Osteocyte (in vitro differentiated cells): ENCODE measurements around the gene NKAIN2. TPM values are rescaled to one million over a fixed set of nuclear protein-coding genes. Genes with fewer than 3 reads are reported as not detected.
A peak's percentile ranks its signal among the peaks of the same experiment; 100 is the strongest.

Experiments
- DNase-seq: peaks from one replicate; pipeline ENCODE4 v3.0.0; 2021; ENCODE audit warnings: mixed read lengths; ENCODE audit not compliant: unreplicated experiment; ENCODE audit errors: extremely low spot score
- H3K27ac Mint-ChIP-seq: one replicate; pipeline ENCODE4 v1.8.0; 2021; ENCODE audit warnings: mild to moderate bottlenecking, mixed read lengths; ENCODE audit not compliant: unreplicated experiment
- H3K27me3 Mint-ChIP-seq: one replicate; pipeline ENCODE4 v1.8.0; 2021; ENCODE audit warnings: mixed read lengths; ENCODE audit not compliant: unreplicated experiment
- H3K36me3 Mint-ChIP-seq: one replicate; pipeline ENCODE4 v1.8.0; 2021; ENCODE audit warnings: mixed read lengths; ENCODE audit not compliant: unreplicated experiment
- H3K4me1 Mint-ChIP-seq: one replicate; pipeline ENCODE4 v1.8.0; 2021; ENCODE audit warnings: mixed read lengths; ENCODE audit not compliant: unreplicated experiment
- H3K4me3 Mint-ChIP-seq: one replicate; pipeline ENCODE4 v1.8.0; 2021; ENCODE audit warnings: mild to moderate bottlenecking, moderate library complexity, mixed read lengths; ENCODE audit not compliant: unreplicated experiment
- H3K9me3 Mint-ChIP-seq: one replicate; pipeline ENCODE4 v1.8.0; 2021; ENCODE audit warnings: mixed read lengths; ENCODE audit not compliant: unreplicated experiment
- total RNA-seq: library from RNA; stranded (reverse); gene quantifications from 2 replicates; pipeline ENCODE4 v1.2.1, GENCODE V29; 2021
- TF ChIP-seq, protein P1 (sequence below): fragments of 200-600 bp; sonication (generic); IDR thresholded peaks from 2 replicates; pipeline ENCODE4 v1.5.0; 2021; ENCODE audit warnings: antibody characterized with exemption, mild to moderate bottlenecking, moderate library complexity

Gene NKAIN2
- total RNA-seq, 1 donor from 2014 or later, result 17.8 TPM

DNA sequence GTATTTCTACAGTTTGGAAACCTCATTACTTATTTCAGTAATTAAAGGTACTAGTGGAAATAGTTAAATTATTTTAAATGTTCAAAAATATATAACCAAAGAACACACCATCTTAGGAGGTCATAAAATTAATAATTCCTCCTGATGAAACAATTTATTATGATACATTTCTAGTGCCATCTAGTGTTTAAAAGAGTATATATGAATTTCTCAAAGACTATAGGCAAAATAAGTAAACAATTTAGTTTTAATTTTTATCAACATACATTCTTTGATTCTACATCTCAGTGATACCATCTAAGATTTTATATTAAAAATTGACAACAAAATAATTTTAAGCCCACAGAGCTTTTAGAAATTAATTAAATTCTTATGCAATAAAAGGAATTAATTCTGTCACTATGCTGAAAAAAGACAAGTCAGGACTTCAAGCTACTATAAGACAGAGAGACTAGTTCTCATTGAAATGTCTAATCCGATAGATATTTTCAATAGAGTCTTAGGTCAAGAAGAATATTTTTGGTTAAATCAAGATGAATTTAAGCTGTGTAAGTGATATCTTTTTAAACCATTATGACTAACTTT is 1050.8 kb downstream of the NKAIN2 start:
- Mint-ChIP-seq H3K27ac (no peak overlapping the region), H3K4me3 (no peak overlapping the region), H3K36me3 (no peaks in the 10 kb centered on the region), H3K27me3 (no peaks in the 10 kb centered on the region), H3K4me1 (no peaks in the 10 kb centered on the region), H3K9me3 (no peaks in the 10 kb centered on the region)
- DNase-seq, result no peak
- TF ChIP-seq, protein P1, sequence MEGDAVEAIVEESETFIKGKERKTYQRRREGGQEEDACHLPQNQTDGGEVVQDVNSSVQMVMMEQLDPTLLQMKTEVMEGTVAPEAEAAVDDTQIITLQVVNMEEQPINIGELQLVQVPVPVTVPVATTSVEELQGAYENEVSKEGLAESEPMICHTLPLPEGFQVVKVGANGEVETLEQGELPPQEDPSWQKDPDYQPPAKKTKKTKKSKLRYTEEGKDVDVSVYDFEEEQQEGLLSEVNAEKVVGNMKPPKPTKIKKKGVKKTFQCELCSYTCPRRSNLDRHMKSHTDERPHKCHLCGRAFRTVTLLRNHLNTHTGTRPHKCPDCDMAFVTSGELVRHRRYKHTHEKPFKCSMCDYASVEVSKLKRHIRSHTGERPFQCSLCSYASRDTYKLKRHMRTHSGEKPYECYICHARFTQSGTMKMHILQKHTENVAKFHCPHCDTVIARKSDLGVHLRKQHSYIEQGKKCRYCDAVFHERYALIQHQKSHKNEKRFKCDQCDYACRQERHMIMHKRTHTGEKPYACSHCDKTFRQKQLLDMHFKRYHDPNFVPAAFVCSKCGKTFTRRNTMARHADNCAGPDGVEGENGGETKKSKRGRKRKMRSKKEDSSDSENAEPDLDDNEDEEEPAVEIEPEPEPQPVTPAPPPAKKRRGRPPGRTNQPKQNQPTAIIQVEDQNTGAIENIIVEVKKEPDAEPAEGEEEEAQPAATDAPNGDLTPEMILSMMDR, result peak; percentile 53

DNA sequence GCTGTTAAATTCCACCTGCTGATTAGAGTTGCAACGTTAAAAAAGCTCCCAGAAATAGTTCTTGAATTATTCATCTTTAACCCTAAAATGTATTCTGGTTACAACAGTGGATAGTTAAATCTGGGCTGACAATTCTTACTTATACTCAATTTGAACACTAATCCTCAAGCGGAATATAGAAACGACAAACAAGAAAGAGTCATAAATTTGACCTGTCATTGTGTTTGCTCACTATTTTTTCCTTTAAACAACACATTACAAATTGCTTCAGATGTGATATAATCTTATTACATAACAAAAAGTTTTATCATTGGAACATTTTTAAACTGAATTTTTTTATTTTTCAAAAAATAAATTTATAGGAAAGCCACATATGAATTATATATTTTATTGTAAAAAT is 1054.1 kb downstream of the NKAIN2 start:
- DNase-seq, result no peak
- Mint-ChIP-seq H3K9me3 (no peaks in the 10 kb centered on the region), H3K4me1 (no peaks in the 10 kb centered on the region), H3K27me3 (no peaks in the 10 kb centered on the region), H3K4me3 (no peak overlapping the region), H3K27ac (no peak overlapping the region), H3K36me3 (no peaks in the 10 kb centered on the region)
- TF ChIP-seq, protein P1, result no peak

DNA sequence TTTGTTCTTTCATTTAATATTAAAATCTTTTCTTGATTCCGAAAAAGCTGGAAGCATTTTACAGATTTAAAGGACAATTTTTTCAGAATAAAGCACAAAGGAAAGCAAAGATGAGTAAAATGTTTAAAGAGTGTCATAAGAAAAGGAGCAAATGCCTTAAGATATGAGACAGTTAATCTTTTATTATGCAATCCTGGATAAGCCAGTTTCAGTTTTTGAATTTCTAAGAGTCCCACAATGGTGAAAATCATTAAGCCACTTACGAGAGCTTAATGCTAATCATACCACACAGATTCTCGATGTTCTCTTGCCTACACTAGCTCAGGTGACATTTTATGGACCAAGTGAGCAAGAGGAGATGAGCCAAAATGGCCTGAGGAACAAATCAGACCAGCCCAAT is 1054.9 kb downstream of the NKAIN2 start:
- Mint-ChIP-seq H3K36me3 (no peaks in the 10 kb centered on the region), H3K4me1 (no peaks in the 10 kb centered on the region), H3K4me3 (no peak overlapping the region), H3K9me3 (no peaks in the 10 kb centered on the region), H3K27me3 (no peaks in the 10 kb centered on the region), H3K27ac (no peak overlapping the region)
- no peak for DNase-seq
- TF ChIP-seq, protein P1, result no peak

DNA sequence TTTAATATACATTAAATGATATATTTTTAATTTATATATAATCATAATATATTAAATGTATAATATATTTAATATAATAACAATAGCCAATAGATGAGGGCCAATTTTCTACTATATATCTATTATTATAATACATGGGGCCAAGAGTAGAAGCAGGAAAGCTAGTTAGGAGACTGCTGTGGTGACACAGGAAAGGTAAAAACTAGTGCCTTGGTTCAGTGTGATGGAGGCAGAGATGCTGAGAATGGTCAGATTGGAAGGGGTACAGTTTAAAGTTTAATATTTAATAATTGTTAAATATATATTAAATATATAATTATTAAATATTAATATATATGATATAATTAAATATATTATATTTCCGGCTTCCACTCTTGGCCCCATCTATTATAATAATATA is 1055.7 kb downstream of the NKAIN2 start:
- Mint-ChIP-seq H3K9me3 (no peaks in the 10 kb centered on the region), H3K4me3 (no peak overlapping the region), H3K27ac (no peak overlapping the region), H3K27me3 (no peaks in the 10 kb centered on the region), H3K36me3 (no peaks in the 10 kb centered on the region), H3K4me1 (no peaks in the 10 kb centered on the region)
- DNase-seq, result no peak
- TF ChIP-seq, protein P1, result no peak

DNA sequence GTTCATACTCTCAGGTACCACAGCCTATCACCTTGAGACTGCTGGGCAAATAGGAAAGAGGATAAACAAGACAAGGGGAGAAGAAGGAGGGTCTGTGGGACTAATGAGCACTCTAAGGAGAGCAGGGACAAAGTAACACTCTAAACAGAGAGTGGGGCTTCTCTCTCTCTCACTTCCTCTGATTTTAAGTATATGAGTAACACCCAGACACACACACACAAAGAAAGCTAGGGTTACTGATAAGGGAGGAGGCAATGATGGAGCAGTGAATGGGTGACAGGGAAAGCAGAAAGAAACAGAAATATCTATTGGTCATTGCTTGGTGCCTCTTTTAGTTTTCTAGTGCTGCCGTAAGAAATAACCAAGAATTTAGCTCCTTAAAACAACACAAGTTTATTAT is 1062.4 kb downstream of the NKAIN2 start:
- no peak overlapping the region for H3K27ac Mint-ChIP-seq
- no peaks in the 10 kb centered on the region for H3K27me3 Mint-ChIP-seq
- H3K36me3 Mint-ChIP-seq, result no peaks in the 10 kb centered on the region
- TF ChIP-seq, protein P1, result no peak
- no peak for DNase-seq
- no peaks in the 10 kb centered on the region for H3K9me3 Mint-ChIP-seq
- no peak overlapping the region for H3K4me3 Mint-ChIP-seq
- peaks cover 29% of the 10 kb centered on the region for H3K4me1 Mint-ChIP-seq
